Measurements from ENCODE around the gene SHFL. TPM values are rescaled to one million over a fixed set of nuclear protein-coding genes. Genes with fewer than 3 reads are reported as not detected.

Gene SHFL
- total RNA-seq, result 10 to 100 TPM; 15.1 to 21.3 TPM

GRCh38 chr19:10085641-10086590 lies at the start of gene SHFL:
SHFL (plus strand) TSS chr19:10086317; CDS start chr19:10086428, 111 bp downstream.
- H3K4me1 ChIP-seq, result no peaks in the 10 kb centered on the region

GRCh38 chr19:10036601-10037071 lies 49.5 kb upstream of the SHFL start:
- Histone ChIP-seq H3K9ac (ENCODE audit: low read depth in 2 of 2, low read length in 2 of 2) (no peak overlapping the region), H3K27me3 (no peaks in the 10 kb centered on the region), H3K36me3 (no peaks in the 10 kb centered on the region), H3K27ac (no peak overlapping the region), H3K4me3 (no peak overlapping the region), H3K4me1 (no peaks in the 10 kb centered on the region), H3K9me3 (no peaks in the 10 kb centered on the region)
- peak; percentile 38 for DNase-seq
- intact Hi-C loops (cut with DNase I), result no loop called here
- TF ChIP-seq CTCF (IDR thresholded peaks at IDR 0.05), result no peak

More at GRCh38 chr19:10085641-10086590, at the start of gene SHFL:
- TF ChIP-seq CTCF (IDR thresholded peaks at IDR 0.05), result no peak
- H3K4me3 ChIP-seq, result peak within 1 kb of the TSS; percentile 68
- H3K9me3 ChIP-seq, result no peaks in the 10 kb centered on the region
- H3K27ac ChIP-seq, result peak within 1 kb of the TSS; percentile 68
- H3K36me3 ChIP-seq, result no peaks in the 10 kb centered on the region
- H3K27me3 ChIP-seq, result no peaks in the 10 kb centered on the region
- intact Hi-C loops (cut with DNase I), result no loop called here
- peak within 1 kb of the TSS; percentile 80 to 99 for H3K9ac ChIP-seq (ENCODE audit: low read depth in 2 of 2, low read length in 2 of 2)
- peak; percentile 86 for DNase-seq

GRCh38 chr19:10037367-10037766 lies 48.8 kb upstream of the SHFL start:
- intact Hi-C loops (cut with DNase I), result no loop called here
- Histone ChIP-seq H3K9me3 (no peaks in the 10 kb centered on the region), H3K27me3 (no peaks in the 10 kb centered on the region), H3K4me3 (no peak overlapping the region), H3K9ac (ENCODE audit: low read depth in 2 of 2, low read length in 2 of 2) (no peak overlapping the region), H3K36me3 (no peaks in the 10 kb centered on the region), H3K4me1 (no peaks in the 10 kb centered on the region), H3K27ac (no peak overlapping the region)
- peak; percentile 64 for DNase-seq
- TF ChIP-seq CTCF (IDR thresholded peaks at IDR 0.05), result no peak

GRCh38 chr19:10037809-10038208 lies 48.3 kb upstream of the SHFL start:
- Histone ChIP-seq H3K27me3 (no peaks in the 10 kb centered on the region), H3K9me3 (no peaks in the 10 kb centered on the region), H3K27ac (no peak overlapping the region), H3K36me3 (no peaks in the 10 kb centered on the region), H3K4me3 (no peak overlapping the region), H3K4me1 (no peaks in the 10 kb centered on the region), H3K9ac (ENCODE audit: low read depth in 2 of 2, low read length in 2 of 2) (no peak overlapping the region)
- intact Hi-C loops (cut with DNase I), result no loop called here
- no peak for TF ChIP-seq CTCF (IDR thresholded peaks at IDR 0.05)
- DNase-seq, result peak; percentile 47

GRCh38 chr19:10043286-10043927 lies 42.7 kb upstream of the SHFL start:
- Histone ChIP-seq H3K36me3 (no peaks in the 10 kb centered on the region), H3K4me1 (no peaks in the 10 kb centered on the region), H3K4me3 (no peak overlapping the region), H3K27ac (no peak overlapping the region), H3K9ac (ENCODE audit: low read depth in 2 of 2, low read length in 2 of 2) (no peak overlapping the region), H3K9me3 (no peaks in the 10 kb centered on the region), H3K27me3 (no peaks in the 10 kb centered on the region)
- intact Hi-C loops (cut with DNase I), result no loop called here
- TF ChIP-seq CTCF (IDR thresholded peaks at IDR 0.05), result no peak
- DNase-seq, result no peak
